Measurements from ENCODE around the gene CCR3.

GRCh38 chr3:46303240-46303639 lies 61.0 kb downstream of the CCR3 start:
- TF ChIP-seq SUZ12 (IDR thresholded peaks at IDR 0.05; ENCODE audit: extremely low read depth, insufficient read depth, insufficient read length), result no peak
- no peak for TF ChIP-seq YY1 (IDR thresholded peaks at IDR 0.05; ENCODE audit: insufficient read depth, insufficient read length)

Measured in NT2/D1 (cell line).